ENCODE data around the gene PLAU.

Gene PLAU

GRCh38 chr10:73867126-73867807, 43.7 kb upstream of the PLAU start:
- no peaks in the 10 kb centered on the region for H3K27me3 ChIP-seq (ENCODE audit: control insufficient read depth, low read length)
- no peaks in the 10 kb centered on the region for H3K9me3 ChIP-seq (ENCODE audit: control insufficient read depth, insufficient read depth, low read length)
- H3K79me2 ChIP-seq (ENCODE audit: control insufficient read depth, low read length), result peaks cover 2% of the 10 kb centered on the region; the same call in 1 of the 2 replicates
- no peak overlapping the region for H3K4me3 ChIP-seq (ENCODE audit: low read length)
- no peaks in the 10 kb centered on the region for H4K20me1 ChIP-seq (ENCODE audit: control insufficient read depth, insufficient read depth, low read depth, low read length)
- no peaks in the 10 kb centered on the region for H3K9me2 ChIP-seq (replicated peaks; ENCODE audit: control insufficient read depth, low read length)
- H3K4me2 ChIP-seq (ENCODE audit: low read length), result no peak overlapping the region
- peaks cover 24% of the 10 kb centered on the region for H3K4me1 ChIP-seq (ENCODE audit: control insufficient read depth, low read length)
- no peak for TF ChIP-seq EZH2phosphoT487 (IDR thresholded peaks at IDR 0.05; ENCODE audit: borderline replicate concordance, low read length)
- TF ChIP-seq, protein P1, sequence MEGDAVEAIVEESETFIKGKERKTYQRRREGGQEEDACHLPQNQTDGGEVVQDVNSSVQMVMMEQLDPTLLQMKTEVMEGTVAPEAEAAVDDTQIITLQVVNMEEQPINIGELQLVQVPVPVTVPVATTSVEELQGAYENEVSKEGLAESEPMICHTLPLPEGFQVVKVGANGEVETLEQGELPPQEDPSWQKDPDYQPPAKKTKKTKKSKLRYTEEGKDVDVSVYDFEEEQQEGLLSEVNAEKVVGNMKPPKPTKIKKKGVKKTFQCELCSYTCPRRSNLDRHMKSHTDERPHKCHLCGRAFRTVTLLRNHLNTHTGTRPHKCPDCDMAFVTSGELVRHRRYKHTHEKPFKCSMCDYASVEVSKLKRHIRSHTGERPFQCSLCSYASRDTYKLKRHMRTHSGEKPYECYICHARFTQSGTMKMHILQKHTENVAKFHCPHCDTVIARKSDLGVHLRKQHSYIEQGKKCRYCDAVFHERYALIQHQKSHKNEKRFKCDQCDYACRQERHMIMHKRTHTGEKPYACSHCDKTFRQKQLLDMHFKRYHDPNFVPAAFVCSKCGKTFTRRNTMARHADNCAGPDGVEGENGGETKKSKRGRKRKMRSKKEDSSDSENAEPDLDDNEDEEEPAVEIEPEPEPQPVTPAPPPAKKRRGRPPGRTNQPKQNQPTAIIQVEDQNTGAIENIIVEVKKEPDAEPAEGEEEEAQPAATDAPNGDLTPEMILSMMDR (IDR thresholded peaks at IDR 0.05; ENCODE audit: low read depth, low read length, poor library complexity, severe bottlenecking), result no peak
- peaks cover 11% of the 10 kb centered on the region for H3F3A ChIP-seq (ENCODE audit: control insufficient read depth, insufficient read depth)
- peaks cover 9% of the 10 kb centered on the region; the same call in 1 of the 2 replicates for H3K36me3 ChIP-seq (ENCODE audit: control insufficient read depth, low read length)
- no peak overlapping the region for H3K27ac ChIP-seq (ENCODE audit: low read depth, low read length)

DNA sequence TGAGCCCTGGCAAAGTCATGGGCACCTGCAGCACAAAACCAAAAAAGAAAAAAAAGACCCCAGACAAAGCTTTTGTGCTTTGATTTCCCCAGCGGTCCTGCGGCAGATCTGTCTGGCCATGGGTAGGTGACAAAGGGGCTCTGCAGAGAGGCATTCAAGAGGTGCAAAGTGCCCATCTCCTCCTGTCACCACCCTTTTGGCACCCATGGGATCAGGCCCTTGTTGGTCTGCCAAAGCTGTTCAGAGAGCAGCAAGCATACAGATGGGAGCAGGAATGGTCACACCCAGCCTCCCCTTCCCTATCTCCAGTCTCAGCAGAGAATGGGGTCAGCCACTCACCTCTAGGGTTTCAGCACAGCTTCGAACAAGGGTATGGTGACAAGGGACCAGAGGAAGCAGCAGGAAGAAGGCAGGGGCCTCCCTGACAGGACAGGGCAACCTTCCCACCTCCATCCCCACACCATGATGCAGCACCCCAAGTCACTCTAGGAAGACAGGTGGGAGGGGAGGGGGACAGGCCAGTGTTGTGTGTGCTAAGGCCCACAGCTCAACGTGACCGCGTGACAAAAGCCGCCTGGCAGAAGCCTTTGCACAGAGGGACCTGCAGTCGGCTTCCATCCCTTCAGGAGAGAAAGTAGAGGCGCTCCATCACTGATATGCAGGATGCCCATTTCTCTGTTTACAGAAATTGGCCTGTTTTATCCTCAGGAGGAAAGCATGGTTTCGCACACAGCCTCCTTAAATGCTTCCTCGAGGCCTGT, 42.9 kb upstream of the PLAU start:
- Histone ChIP-seq H3K27ac (ENCODE audit: low read depth, low read length) (no peak overlapping the region), H3K79me2 (ENCODE audit: control insufficient read depth, low read length) (peaks cover 5% of the 10 kb centered on the region), H3K27me3 (ENCODE audit: control insufficient read depth, low read length) (no peaks in the 10 kb centered on the region), H3K9me3 (ENCODE audit: control insufficient read depth, insufficient read depth, low read length) (no peaks in the 10 kb centered on the region), H3F3A (ENCODE audit: control insufficient read depth, insufficient read depth) (peaks cover 11% of the 10 kb centered on the region), H3K36me3 (ENCODE audit: control insufficient read depth, low read length) (peaks cover 11% of the 10 kb centered on the region), H3K9me2 (replicated peaks; ENCODE audit: control insufficient read depth, low read length) (no peaks in the 10 kb centered on the region), H4K20me1 (ENCODE audit: control insufficient read depth, insufficient read depth, low read depth, low read length) (peaks cover 2% of the 10 kb centered on the region; the same call in 1 of the 2 replicates), H3K4me3 (ENCODE audit: low read length) (no peak overlapping the region), H3K4me2 (ENCODE audit: low read length) (no peak overlapping the region), H3K4me1 (ENCODE audit: control insufficient read depth, low read length) (peaks cover 26% of the 10 kb centered on the region)
- TF ChIP-seq EZH2phosphoT487 (IDR thresholded peaks at IDR 0.05; ENCODE audit: borderline replicate concordance, low read length), result no peak
- TF ChIP-seq, protein P1 (IDR thresholded peaks at IDR 0.05; ENCODE audit: low read depth, low read length, poor library complexity, severe bottlenecking), result no peak

DNA sequence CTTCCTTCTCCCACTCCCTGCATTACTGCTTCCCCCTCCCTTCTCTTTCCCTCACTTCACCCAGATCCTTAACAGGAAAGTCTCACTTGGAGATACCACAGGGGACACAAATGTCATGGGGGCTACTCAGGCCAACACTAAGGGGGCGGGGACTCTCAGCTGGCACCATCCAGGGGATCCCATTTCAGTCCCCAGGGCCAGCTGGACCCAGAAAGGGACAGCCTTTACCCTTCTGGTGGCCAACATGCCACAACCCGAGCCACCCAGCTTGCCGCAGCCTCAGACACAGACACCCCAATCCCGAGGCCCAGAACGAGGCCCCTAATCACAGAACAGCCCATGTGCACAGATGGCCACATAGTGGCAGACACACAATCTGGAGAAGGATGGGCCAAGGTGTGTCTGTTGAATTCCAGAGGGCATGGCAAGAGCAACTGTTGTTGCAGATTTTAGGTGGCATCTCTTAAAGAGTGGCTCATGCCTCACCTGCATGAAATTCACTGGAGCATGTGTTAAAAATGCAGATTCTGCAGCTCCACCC, 42.2 kb upstream of the PLAU start:
- Histone ChIP-seq H3K4me3 (ENCODE audit: low read length) (no peak overlapping the region), H3K79me2 (ENCODE audit: control insufficient read depth, low read length) (peaks cover 8% of the 10 kb centered on the region), H4K20me1 (ENCODE audit: control insufficient read depth, insufficient read depth, low read depth, low read length) (peaks cover 4% of the 10 kb centered on the region; the same call in 1 of the 2 replicates), H3K9me2 (replicated peaks; ENCODE audit: control insufficient read depth, low read length) (no peaks in the 10 kb centered on the region), H3K4me1 (ENCODE audit: control insufficient read depth, low read length) (peaks cover 30% of the 10 kb centered on the region), H3K27me3 (ENCODE audit: control insufficient read depth, low read length) (no peaks in the 10 kb centered on the region), H3K36me3 (ENCODE audit: control insufficient read depth, low read length) (peaks cover 13% of the 10 kb centered on the region), H3F3A (ENCODE audit: control insufficient read depth, insufficient read depth) (peaks cover 11% of the 10 kb centered on the region), H3K9me3 (ENCODE audit: control insufficient read depth, insufficient read depth, low read length) (no peaks in the 10 kb centered on the region), H3K27ac (ENCODE audit: low read depth, low read length) (no peak overlapping the region), H3K4me2 (ENCODE audit: low read length) (no peak overlapping the region)
- TF ChIP-seq, protein P1 (IDR thresholded peaks at IDR 0.05; ENCODE audit: low read depth, low read length, poor library complexity, severe bottlenecking), result no peak
- no peak for TF ChIP-seq EZH2phosphoT487 (IDR thresholded peaks at IDR 0.05; ENCODE audit: borderline replicate concordance, low read length)

All from DOHH2 (cell line).